Keratinocyte (primary cell): ENCODE measurements around the gene CLECL1. TPM values are rescaled to one million over a fixed set of nuclear protein-coding genes. Genes with fewer than 3 reads are reported as not detected.

ENCODE experiments used
- DNase-seq: peaks from one replicate; pipeline ENCODE4 v3.0.0-alpha.2; 2011; ENCODE audit warnings: low read depth, missing footprints, low spot score
- FAIRE-seq: peaks from 2 replicates; lab custom pipeline; 2011; peaks lifted over from hg19 to GRCh38; lab: Jason Lieb, UNC
- H2AFZ ChIP-seq: 2 replicates; pipeline ENCODE4 v1.6.0; 2012; ENCODE audit warnings: low read length, control low read depth, inconsistent platforms; ENCODE audit not compliant: control insufficient read depth
- H3K27ac ChIP-seq: 2 replicates; pipeline ENCODE4 v1.5.1; 2011; ENCODE audit warnings: low read length; ENCODE audit not compliant: control insufficient read depth, insufficient read depth
- H3K27me3 ChIP-seq: 3 replicates; pipeline ENCODE4 v1.6.0; 2011; ENCODE audit warnings: low read length; ENCODE audit not compliant: control insufficient read depth, insufficient read depth; ENCODE audit errors: extremely low read depth
- H3K36me3 ChIP-seq, 2 experiments: 2 replicates in 1 of 2; 3 replicates in 1 of 2; pipeline ENCODE4 v1.5.1; 2011; ENCODE audit warnings: low read length in 2 of 2, mild to moderate bottlenecking in 1 of 2; ENCODE audit not compliant: control insufficient read depth in 2 of 2, insufficient read depth in 2 of 2; ENCODE audit errors: extremely low read depth in 1 of 2
- H3K4me1 ChIP-seq: 3 replicates; pipeline ENCODE4 v1.5.1; 2011; ENCODE audit warnings: low read length; ENCODE audit not compliant: control insufficient read depth, insufficient read depth; ENCODE audit errors: extremely low read depth
- H3K4me2 ChIP-seq: 3 replicates; pipeline ENCODE4 v1.6.0; 2011; ENCODE audit warnings: low read depth, low read length; ENCODE audit not compliant: control insufficient read depth, insufficient read depth; ENCODE audit errors: extremely low read depth
- H3K4me3 ChIP-seq, 3 experiments: fragments of 200-600 bp in 1 of 3; sonication (generic) in 1 of 3; 2 replicates in 2 of 3; 3 replicates in 1 of 3; pipeline ENCODE4 v1.5.1; 2011 to 2016; ENCODE audit warnings: low read length in 3 of 3, mild to moderate bottlenecking in 3 of 3, control low read depth in 2 of 3, inconsistent platforms in 1 of 3, low read depth in 1 of 3, mixed read lengths in 1 of 3, mixed run types in 1 of 3, moderate library complexity in 1 of 3; ENCODE audit not compliant: control insufficient read depth in 2 of 3, insufficient read depth in 2 of 3; ENCODE audit errors: extremely low read depth in 1 of 3
- H3K79me2 ChIP-seq: 2 replicates; pipeline ENCODE4 v1.6.0; 2012; ENCODE audit warnings: low read length; ENCODE audit not compliant: control insufficient read depth, insufficient read depth
- H3K9ac ChIP-seq: 3 replicates; pipeline ENCODE4 v1.6.0; 2011; ENCODE audit warnings: low read length; ENCODE audit not compliant: control insufficient read depth, insufficient read depth; ENCODE audit errors: extremely low read depth
- H3K9me1 ChIP-seq: 3 replicates; pipeline ENCODE4 v1.6.0; 2011; ENCODE audit warnings: low read length; ENCODE audit not compliant: control insufficient read depth, insufficient read depth; ENCODE audit errors: extremely low read depth
- H3K9me3 ChIP-seq: 2 replicates; pipeline ENCODE4 v1.5.1; 2012; ENCODE audit warnings: low read depth, low read length; ENCODE audit not compliant: control insufficient read depth
- H4K20me1 ChIP-seq: 3 replicates; pipeline ENCODE4 v1.6.0; 2011; ENCODE audit warnings: low read length; ENCODE audit not compliant: control insufficient read depth, insufficient read depth; ENCODE audit errors: extremely low read depth
- CTCF ChIP-seq, 3 experiments: IDR thresholded peaks in 1 of 3; conservative IDR thresholded peaks in 1 of 3; optimal IDR thresholded peaks in 1 of 3; 2 replicates in 2 of 3; 3 replicates in 1 of 3; pipeline versions ENCODE3 to v1.5.1; 2011; ENCODE audit warnings: low read length in 3 of 3, mild to moderate bottlenecking in 3 of 3, moderate library complexity in 2 of 3, control low read depth in 1 of 3, inconsistent platforms in 1 of 3; ENCODE audit not compliant: insufficient read depth in 2 of 3; ENCODE audit errors: extremely low read depth in 1 of 3
- EZH2 ChIP-seq: IDR thresholded peaks from one replicate; pipeline ENCODE4 v1.6.1; 2012; ENCODE audit warnings: inconsistent platforms, mild to moderate bottlenecking, low read length, moderate library complexity
- dilution Hi-C: fragments of 300-500 bp; cut with MboI; formaldehyde crosslinking; loops from one replicate; pipeline ENCODE4 v1.7.0; 2020; ENCODE audit warnings: low sequenced_read_pairs; ENCODE audit not compliant: extremely low pct_ligation_motif_present
- polyA plus RNA-seq, 5 experiments: library from polyadenylated mRNA; depleted of rRNA in 3 of 5; stranded (reverse) in 3 of 5; stranded (forward) in 1 of 5; unstranded in 1 of 5; fragments of >200 nt; gene quantifications; 1 replicate in 1 of 5; 2 replicates in 3 of 5; 3 replicates in 1 of 5; pipeline versions ENCODE4 v1.2.1 to v1.2.3, GENCODE V29; 2011 to 2012; ENCODE audit warnings: missing spikeins in 2 of 5, low read depth in 1 of 5, low replicate concordance in 1 of 5

The CLECL1 gene
- polyA plus RNA-seq, 1 donor (not counting 4 experiments of a cell fraction or from before 2014, with no cell fraction given), result not detected

- no peaks in the 10 kb centered on the region for H3K36me3 ChIP-seq
- H3K4me3 ChIP-seq, result no peak overlapping the region
- FAIRE-seq (no peak), DNase-seq (no peak)
- dilution Hi-C loops, result no loop called here
- H3K9me3 ChIP-seq, result no peaks in the 10 kb centered on the region
- H2AFZ ChIP-seq, result no peak overlapping the region
- H3K4me1 ChIP-seq, result no peaks in the 10 kb centered on the region
- no peaks in the 10 kb centered on the region for H3K79me2 ChIP-seq
- no peaks in the 10 kb centered on the region for H3K9me1 ChIP-seq
- no peak for TF ChIP-seq EZH2
- no peak for TF ChIP-seq CTCF (optimal IDR thresholded peaks at IDR 0.05 in 1 of 3, IDR thresholded peaks at IDR 0.05 in 1 of 3, conservative IDR thresholded peaks at IDR 0.05 in 1 of 3; ENCODE audit: extremely low read depth in 1 of 3, insufficient read depth in 2 of 3, low read length in 3 of 3)
- no peak overlapping the region for H3K4me2 ChIP-seq
- H3K9ac ChIP-seq, result no peak overlapping the region
- no peaks in the 10 kb centered on the region for H4K20me1 ChIP-seq
- H3K27ac ChIP-seq, result no peak overlapping the region
- no peaks in the 10 kb centered on the region for H3K27me3 ChIP-seq
These were observed 33.5 kb downstream of the CLECL1 start for GRCh38 chr12:9699269-9699897.

- dilution Hi-C loops, result no loop called here
- H3K27ac ChIP-seq, result no peak overlapping the region
- H3K9me1 ChIP-seq, result no peaks in the 10 kb centered on the region
- no peak overlapping the region for H3K9ac ChIP-seq
- no peaks in the 10 kb centered on the region for H3K4me1 ChIP-seq
- DNase-seq (no peak), FAIRE-seq (no peak)
- no peak overlapping the region for H3K4me2 ChIP-seq
- H3K4me3 ChIP-seq, result no peak overlapping the region
- TF ChIP-seq EZH2 (no peak), CTCF (optimal IDR thresholded peaks at IDR 0.05 in 1 of 3, IDR thresholded peaks at IDR 0.05 in 1 of 3, conservative IDR thresholded peaks at IDR 0.05 in 1 of 3; ENCODE audit: extremely low read depth in 1 of 3, insufficient read depth in 2 of 3, low read length in 3 of 3) (no peak)
- H3K27me3 ChIP-seq, result no peaks in the 10 kb centered on the region
- H3K36me3 ChIP-seq, result no peaks in the 10 kb centered on the region
- no peaks in the 10 kb centered on the region for H4K20me1 ChIP-seq
- H2AFZ ChIP-seq, result no peak overlapping the region
- H3K79me2 ChIP-seq, result no peaks in the 10 kb centered on the region
- no peaks in the 10 kb centered on the region for H3K9me3 ChIP-seq
These were observed 34.2 kb downstream of the CLECL1 start for GRCh38 chr12:9698681-9699080.
